ENCODE measurements around the gene LZTS2.
"Not testable (repeated sequence)": the region's sequence is repeated elsewhere in the genome, so short reads cannot be mapped to it uniquely, and the experiment has no call there.

Gene LZTS2

GRCh38 chr10:100999742-101000126, at the start of gene LZTS2:
Gene LZTS2, plus strand, starts transcription at chr10:100999808. Its CDS starts 2,731 bp downstream, at chr10:101002539.
- no peak for DNase-seq

GRCh38 chr10:100960251-100960650, 39.4 kb upstream of the LZTS2 start:
- DNase-seq = no peak

- no peak for DNase-seq
Measured at GRCh38 chr10:100962351-100963080, 37.1 kb upstream of the LZTS2 start.

- no peak for DNase-seq
Measured at GRCh38 chr10:100963826-100964225, 35.8 kb upstream of the LZTS2 start.

GRCh38 chr10:100965820-100966219, 33.8 kb upstream of the LZTS2 start:
- no peak for DNase-seq

- no peak for DNase-seq
Measured at GRCh38 chr10:100966887-100967286, 32.7 kb upstream of the LZTS2 start.

GRCh38 chr10:100967332-100967731, 32.3 kb upstream of the LZTS2 start:
- no peak for DNase-seq

- DNase-seq = no peak
Measured at GRCh38 chr10:100968062-100968736, 31.4 kb upstream of the LZTS2 start.

GRCh38 chr10:100968863-100969186, 30.8 kb upstream of the LZTS2 start:
- DNase-seq = no peak

GRCh38 chr10:100969187-100970075, 30.2 kb upstream of the LZTS2 start, which contains the start of gene SEMA4G:
Gene SEMA4G, plus strand, starts transcription at chr10:100969504. Its CDS starts 3,409 bp downstream, at chr10:100972913.
- peak; percentile 19 to 48 for DNase-seq

GRCh38 chr10:100970076-100970913, 29.3 kb upstream of the LZTS2 start:
- DNase-seq = peak; percentile 41 to 53

GRCh38 chr10:100970914-100971811, 28.4 kb upstream of the LZTS2 start:
- no peak for DNase-seq

- DNase-seq = no peak
Measured at GRCh38 chr10:100972115-100972903, 27.3 kb upstream of the LZTS2 start.

- no peak for DNase-seq
Measured at GRCh38 chr10:100972904-100973535, 26.6 kb upstream of the LZTS2 start.

GRCh38 chr10:100975397-100975796, 24.2 kb upstream of the LZTS2 start:
- not testable (repeated sequence) for DNase-seq

GRCh38 chr10:100976906-100977305, 22.7 kb upstream of the LZTS2 start:
- no peak for DNase-seq

- DNase-seq = peak in 1 of 2 donors; percentile 7
Measured at GRCh38 chr10:100977436-100977835, 22.2 kb upstream of the LZTS2 start.

- DNase-seq = no peak
Measured at GRCh38 chr10:100978121-100978900, 21.3 kb upstream of the LZTS2 start.

- DNase-seq = peak in 1 of 2 donors; percentile 9
Measured at GRCh38 chr10:100978901-100979195, 20.8 kb upstream of the LZTS2 start.

Data from CD4-positive, alpha-beta T cell treated with Interleukin-4 for 1 hour (primary cell).